SK-MEL-5 (cell line): ENCODE results near the gene DPPA5. TPM values are rescaled to one million over a fixed set of nuclear protein-coding genes. Genes with fewer than 3 reads are reported as not detected.
"Not testable (repeated sequence)": the region's sequence is repeated elsewhere in the genome, so short reads cannot be mapped to it uniquely, and the experiment has no call there.

Experiments
- DNase-seq: peaks from one replicate; pipeline ENCODE4 v3.0.0-alpha.2; 2016; ENCODE audit warnings: low read depth, low spot score
- in situ Hi-C: cut with HindIII; loops from 2 replicates; pipeline ENCODE4 v1.10.0; 2016; ENCODE audit warnings: low sequenced_read_pairs, high pct_unique_total_duplicates, low pct_unique_long_range_greater_than_20kb
- polyA plus RNA-seq, 2 experiments: library from polyadenylated mRNA; depleted of rRNA; stranded (reverse); fragments of >200 nt; gene quantifications; 2 replicates each; pipeline ENCODE4 v1.2.3, GENCODE V29; 2015
- total RNA-seq: library from RNA; depleted of rRNA; stranded (reverse); fragments of >200 nt; shearing (Covaris generic); gene quantifications from 2 replicates; pipeline ENCODE4 v1.2.3, GENCODE V29; 2014; rRNA removed

The DPPA5 gene
- total RNA-seq, result not detected in 2 replicates
- not detected in 2 replicates for polyA plus RNA-seq (2015; cell fraction: cytosol; rRNA removed)
- polyA plus RNA-seq (2015; cell fraction: nucleus; rRNA removed), result not detected in 2 replicates

GRCh38 chr6:73353636-73354593 lies at the start of gene DPPA5:
Gene DPPA5, minus strand, starts transcription at chr6:73354276. Its CDS starts 51 bp downstream, at chr6:73354225.
- in situ Hi-C loops, result no loop called here
- DNase-seq, result no peak

GRCh38 chr6:73400656-73401055 lies 46.6 kb upstream of the DPPA5 start:
- no peak for DNase-seq
- in situ Hi-C loops, result no loop called here

- in situ Hi-C loops, result no loop called here
These were observed 41.8 kb upstream of the DPPA5 start for GRCh38 chr6:73395875-73396274.

GRCh38 chr6:73394577-73395354 lies 40.7 kb upstream of the DPPA5 start, which contains the start of gene DDX43:
Gene DDX43, plus strand, starts transcription at chr6:73394828. Its CDS starts 78 bp downstream, at chr6:73394906.
- DNase-seq, result no peak
- in situ Hi-C loops, result no loop called here

More at GRCh38 chr6:73395875-73396274, 41.8 kb upstream of the DPPA5 start:
- no peak for DNase-seq

GRCh38 chr6:73393278-73393677 lies 39.2 kb upstream of the DPPA5 start:
- DNase-seq, result no peak
- in situ Hi-C loops, result no loop called here

GRCh38 chr6:73392188-73392587 lies 38.1 kb upstream of the DPPA5 start:
- in situ Hi-C loops, DNase-seq: not testable (repeated sequence)

- no peak for DNase-seq
- in situ Hi-C loops, result no loop called here
These were observed 37.6 kb upstream of the DPPA5 start for GRCh38 chr6:73391675-73392074.

- in situ Hi-C loops, result no loop called here
- DNase-seq, result no peak
These were observed 35.8 kb upstream of the DPPA5 start for GRCh38 chr6:73389854-73390253.

- in situ Hi-C loops, result no loop called here
- DNase-seq, result peak; percentile 76
These were observed 34.9 kb upstream of the DPPA5 start for GRCh38 chr6:73388800-73389512.

GRCh38 chr6:73388433-73388799 lies 34.3 kb upstream of the DPPA5 start:
- in situ Hi-C loops, result no loop called here
- DNase-seq, result no peak

GRCh38 chr6:73382462-73383113 lies 28.5 kb upstream of the DPPA5 start:
- DNase-seq, result no peak
- in situ Hi-C loops, result no loop called here

GRCh38 chr6:73381531-73381930 lies 27.5 kb upstream of the DPPA5 start:
- DNase-seq, in situ Hi-C loops: not testable (repeated sequence)

GRCh38 chr6:73377225-73377624 lies 23.1 kb upstream of the DPPA5 start:
- in situ Hi-C loops, result no loop called here

GRCh38 chr6:73375216-73375615 lies 21.1 kb upstream of the DPPA5 start:
- no peak for DNase-seq
- in situ Hi-C loops, result no loop called here

More at GRCh38 chr6:73377225-73377624, 23.1 kb upstream of the DPPA5 start:
- DNase-seq, result no peak

GRCh38 chr6:73372516-73372915 lies 18.4 kb upstream of the DPPA5 start:
- DNase-seq, result no peak
- in situ Hi-C loops, result no loop called here

GRCh38 chr6:73371984-73372383 lies 17.9 kb upstream of the DPPA5 start:
- no peak for DNase-seq
- in situ Hi-C loops, result no loop called here

- in situ Hi-C loops, result no loop called here
- no peak for DNase-seq
These were observed 15.5 kb upstream of the DPPA5 start, which contains the start of gene OOEP for GRCh38 chr6:73369563-73369962. Gene OOEP, minus strand, starts transcription at chr6:73369897. Its CDS starts 105 bp downstream, at chr6:73369792.
